Keratinocyte (primary cell): ENCODE results near the gene SMYD3.

Source experiments
- EZH2 ChIP-seq: IDR thresholded peaks from one replicate; pipeline ENCODE4 v1.6.1; 2012; ENCODE audit warnings: inconsistent platforms, mild to moderate bottlenecking, low read length, moderate library complexity
- TF ChIP-seq, protein P1 (sequence below), 3 experiments: IDR thresholded peaks in 1 of 3; conservative IDR thresholded peaks in 1 of 3; optimal IDR thresholded peaks in 1 of 3; 2 replicates in 2 of 3; 3 replicates in 1 of 3; pipeline versions ENCODE3 to v1.5.1; 2011; ENCODE audit warnings: low read length in 3 of 3, mild to moderate bottlenecking in 3 of 3, moderate library complexity in 2 of 3, control low read depth in 1 of 3, inconsistent platforms in 1 of 3; ENCODE audit not compliant: insufficient read depth in 2 of 3; ENCODE audit errors: extremely low read depth in 1 of 3

DNA sequence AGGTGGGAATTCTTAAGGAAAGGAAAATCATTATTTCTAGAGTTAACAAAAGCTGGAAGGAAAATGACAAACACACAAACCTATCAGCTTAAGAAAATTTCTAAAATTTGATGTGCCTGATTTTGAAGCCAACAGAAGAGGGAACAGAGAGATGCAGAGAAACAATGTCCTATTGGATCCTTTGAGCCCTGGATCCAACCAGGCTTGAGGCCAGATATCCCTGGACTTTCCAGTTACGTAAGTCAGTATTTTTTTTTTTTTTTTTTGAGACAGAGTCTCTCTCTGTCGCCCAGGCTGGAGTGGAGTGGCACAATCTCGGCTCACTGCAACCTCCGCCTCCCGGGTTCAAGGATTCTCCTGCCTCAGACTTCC lies 703.4 kb downstream of the SMYD3 start:
- TF ChIP-seq, protein P1, sequence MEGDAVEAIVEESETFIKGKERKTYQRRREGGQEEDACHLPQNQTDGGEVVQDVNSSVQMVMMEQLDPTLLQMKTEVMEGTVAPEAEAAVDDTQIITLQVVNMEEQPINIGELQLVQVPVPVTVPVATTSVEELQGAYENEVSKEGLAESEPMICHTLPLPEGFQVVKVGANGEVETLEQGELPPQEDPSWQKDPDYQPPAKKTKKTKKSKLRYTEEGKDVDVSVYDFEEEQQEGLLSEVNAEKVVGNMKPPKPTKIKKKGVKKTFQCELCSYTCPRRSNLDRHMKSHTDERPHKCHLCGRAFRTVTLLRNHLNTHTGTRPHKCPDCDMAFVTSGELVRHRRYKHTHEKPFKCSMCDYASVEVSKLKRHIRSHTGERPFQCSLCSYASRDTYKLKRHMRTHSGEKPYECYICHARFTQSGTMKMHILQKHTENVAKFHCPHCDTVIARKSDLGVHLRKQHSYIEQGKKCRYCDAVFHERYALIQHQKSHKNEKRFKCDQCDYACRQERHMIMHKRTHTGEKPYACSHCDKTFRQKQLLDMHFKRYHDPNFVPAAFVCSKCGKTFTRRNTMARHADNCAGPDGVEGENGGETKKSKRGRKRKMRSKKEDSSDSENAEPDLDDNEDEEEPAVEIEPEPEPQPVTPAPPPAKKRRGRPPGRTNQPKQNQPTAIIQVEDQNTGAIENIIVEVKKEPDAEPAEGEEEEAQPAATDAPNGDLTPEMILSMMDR (optimal IDR thresholded peaks at IDR 0.05 in 1 of 3, IDR thresholded peaks at IDR 0.05 in 1 of 3, conservative IDR thresholded peaks at IDR 0.05 in 1 of 3; ENCODE audit: extremely low read depth in 1 of 3, insufficient read depth in 2 of 3, low read length in 3 of 3): no peak
- no peak for TF ChIP-seq EZH2
